ENCODE data around the gene TRIM33. TPM values are rescaled to one million over a fixed set of nuclear protein-coding genes. Genes with fewer than 3 reads are reported as not detected.

The TRIM33 gene
- total and polyA plus RNA-seq, 2 of the 13 experiments (the other 11 are each of a cell fraction or from before 2014, with no cell fraction given) = 35.5 to 42.2 TPM

- H3K27ac ChIP-seq (ENCODE audit: extremely low read length, insufficient read depth, low read length) = peak overlapping the region; percentile 60
- POLR2A ChIA-PET = interaction anchor here (0.8 to 2.7 kb wide), 6 partner anchors 19 to 77 kb away, joined by 3 to 9 read pairs (median 4); partner anchors contain the start of gene TRIM33
- TF ChIP-seq ASH2L (IDR thresholded peaks at IDR 0.05; ENCODE audit: insufficient read length, low read depth, low read length) (peak; percentile 31), ZNF792 (CRISPR knock-in tag; IDR thresholded peaks at IDR 0.05) (no peak), PPARG (CRISPR knock-in tag; conservative IDR thresholded peaks at IDR 0.05) (0 out of 2 replicates have a peak, but pooled peaks have one; percentile 19), SOX13 (IDR thresholded peaks at IDR 0.05) (no peak), SOX13 (CRISPR knock-in tag; conservative IDR thresholded peaks at IDR 0.05 in 1 of 2, IDR thresholded peaks at IDR 0.05 in 1 of 2) (peak in 1 of 2 experiments; percentile 51; a peak in 1 of 4 replicates), TFAP4 (IDR thresholded peaks at IDR 0.05; ENCODE audit: borderline replicate concordance, low read depth) (no peak), ATF4 (CRISPR knock-in tag; IDR thresholded peaks at IDR 0.05) (no peak), BRD4 (CRISPR knock-in tag; IDR thresholded peaks at IDR 0.05) (no peak), GABPB1 (CRISPR knock-in tag; IDR thresholded peaks at IDR 0.05) (no peak), RELA (CRISPR knock-in tag; IDR thresholded peaks at IDR 0.05) (no peak), MAZ (IDR thresholded peaks at IDR 0.05; ENCODE audit: borderline replicate concordance, low read depth, low read length) (no peak), MAZ (CRISPR knock-in tag; IDR thresholded peaks at IDR 0.05; ENCODE audit: low read depth) (no peak), SIX1 (CRISPR knock-in tag; IDR thresholded peaks at IDR 0.05; ENCODE audit: borderline replicate concordance) (no peak), ZNF569 (CRISPR knock-in tag; IDR thresholded peaks at IDR 0.05; ENCODE audit: borderline replicate concordance) (no peak), THAP11 (CRISPR knock-in tag; IDR thresholded peaks at IDR 0.05) (0 out of 2 replicates have a peak, but pooled peaks have one; percentile 15), ZBTB44 (CRISPR knock-in tag; IDR thresholded peaks at IDR 0.05) (no peak), ELK4 (CRISPR knock-in tag; IDR thresholded peaks at IDR 0.05; ENCODE audit: borderline replicate concordance) (no peak), RBAK (CRISPR knock-in tag; IDR thresholded peaks at IDR 0.05) (no peak), NFE2L2 (IDR thresholded peaks at IDR 0.05; ENCODE audit: low read length) (no peak), ZNF83 (CRISPR knock-in tag; IDR thresholded peaks at IDR 0.05; ENCODE audit: borderline replicate concordance) (no peak), ISL2 (CRISPR knock-in tag; IDR thresholded peaks at IDR 0.05) (peak; percentile 22; the same call in 1 of the 2 replicates)
Observed at GRCh38 chr1:114435088-114435715, 75.8 kb downstream of the TRIM33 start.

More at GRCh38 chr1:114435088-114435715, 75.8 kb downstream of the TRIM33 start:
- H3K27me3 ChIP-seq (ENCODE audit: control insufficient read depth in 1 of 2, insufficient read depth in 2 of 2, low read length in 2 of 2) = no peaks in the 10 kb centered on the region
- H4K20me1 ChIP-seq (ENCODE audit: insufficient read depth, low read length) = no peaks in the 10 kb centered on the region
- FAIRE-seq (no peak), ATAC-seq (peak; percentile 99), DNase-seq (ENCODE audit: low spot score) (peak; percentile 78)
- H3K79me2 ChIP-seq (ENCODE audit: insufficient read depth, low read length) = peaks cover 25% of the 10 kb centered on the region
- no peaks in the 10 kb centered on the region for H3K9me3 ChIP-seq (ENCODE audit: low read length)
- intact Hi-C loops (cut with micrococcal nuclease; ENCODE audit: unreplicated experiment) = loop anchor here (2.0 to 5.0 kb wide), 2 partner anchors 32 to 122 kb away; no protein-coding TSS in a partner anchor
- peaks cover 47% of the 10 kb centered on the region for H3K4me1 ChIP-seq (ENCODE audit: insufficient read depth, low read length)
- no peak overlapping the region; the same call in 1 of the 2 replicates for H3K9ac ChIP-seq (ENCODE audit: insufficient read depth, low read depth, low read length)
- H3K36me3 ChIP-seq (replicated peaks in 1 of 2; ENCODE audit: control insufficient read depth in 1 of 2, insufficient read depth in 2 of 2, low read length in 2 of 2) = peaks cover 3 to 29% of the 10 kb centered on the region in 2 experiments
- in situ Hi-C loops (cut with HindIII; ENCODE audit: extremely low pct_ligation_motif_present, low pct_unique_long_range_greater_than_20kb) = no loop called here
- BruUV-seq (replicated peaks) = no TSS peak
- H3K4me3 ChIP-seq (replicated peaks in 1 of 3; ENCODE audit: insufficient read depth in 1 of 3, low read depth in 2 of 3, low read length in 3 of 3) = peak overlapping the region in 1 of 3 experiments; percentile 17; a peak in 1 of 6 replicates
- no peak overlapping the region for H2AFZ ChIP-seq (ENCODE audit: low read length)
- CTCF ChIA-PET (ENCODE audit: low intra/inter-chr PET ratio, low total read pairs) = no interaction called here
- WGBS (ENCODE audit: low lambda C conversion rate) = 70% methylated on average over 1 of the region's 1 CpG
- H3K4me2 ChIP-seq (ENCODE audit: low read depth, low read length) = peak overlapping the region; percentile 52
